ENCODE results near the gene PARD3B. TPM values are rescaled to one million over a fixed set of nuclear protein-coding genes. Genes with fewer than 3 reads are reported as not detected.

PARD3B gene
- total RNA-seq, 2 donors from 2014 or later, result 15.0 to 17.8 TPM

- H3K27ac ChIP-seq, result no peak overlapping the region
- H3K4me1 ChIP-seq, result no peaks in the 10 kb centered on the region
- WGBS, 2 donors, result 86 to 91% methylated on average over 2 of the region's 2 CpGs
- intact Hi-C loops (cut with DNase I), result no loop called here
- DNase-seq (no peak), ATAC-seq (no peak)
- no peak overlapping the region for H3K4me3 ChIP-seq
- H3K36me3 ChIP-seq (replicated peaks in 1 of 2; ENCODE audit: insufficient read depth in 1 of 2, low read depth in 2 of 2), result no peaks in the 10 kb centered on the region
- H3K9me3 ChIP-seq, result no peaks in the 10 kb centered on the region
- no peaks in the 10 kb centered on the region for H3K27me3 ChIP-seq
- TF ChIP-seq POLR2A (IDR thresholded peaks at IDR 0.05) (no peak), CTCF (IDR thresholded peaks at IDR 0.05) (no peak)
Observed at GRCh38 chr2:205045706-205046105, 500.4 kb downstream of the PARD3B start.

GRCh38 chr2:205047273-205047839 is 502.1 kb downstream of the PARD3B start:
- H3K36me3 ChIP-seq (replicated peaks in 1 of 2; ENCODE audit: insufficient read depth in 1 of 2, low read depth in 2 of 2), result no peaks in the 10 kb centered on the region
- H3K27ac ChIP-seq, result no peak overlapping the region
- WGBS, 2 donors, result 95 to 100% methylated on average over 1 of the region's 1 CpG
- DNase-seq (no peak), ATAC-seq (no peak)
- H3K27me3 ChIP-seq, result no peaks in the 10 kb centered on the region
- intact Hi-C loops (cut with DNase I), result no loop called here
- H3K4me1 ChIP-seq, result no peaks in the 10 kb centered on the region
- H3K9me3 ChIP-seq, result no peaks in the 10 kb centered on the region
- TF ChIP-seq CTCF (IDR thresholded peaks at IDR 0.05) (no peak), POLR2A (IDR thresholded peaks at IDR 0.05) (no peak)
- H3K4me3 ChIP-seq, result no peak overlapping the region

- Histone ChIP-seq H3K27ac (no peak overlapping the region), H3K4me3 (no peak overlapping the region), H3K36me3 (replicated peaks in 1 of 2; ENCODE audit: insufficient read depth in 1 of 2, low read depth in 2 of 2) (no peaks in the 10 kb centered on the region), H3K9me3 (no peaks in the 10 kb centered on the region), H3K4me1 (no peaks in the 10 kb centered on the region), H3K27me3 (no peaks in the 10 kb centered on the region)
- ATAC-seq, result no peak
- TF ChIP-seq CTCF (IDR thresholded peaks at IDR 0.05), result no peak
- no peak for TF ChIP-seq POLR2A (IDR thresholded peaks at IDR 0.05)
- intact Hi-C loops (cut with DNase I), result no loop called here
- no peak for DNase-seq
Observed at GRCh38 chr2:205051417-205051816, 506.1 kb downstream of the PARD3B start.

GRCh38 chr2:205052781-205053180 is 507.5 kb downstream of the PARD3B start:
- TF ChIP-seq POLR2A (IDR thresholded peaks at IDR 0.05) (no peak), CTCF (IDR thresholded peaks at IDR 0.05) (no peak)
- H3K9me3 ChIP-seq, result no peaks in the 10 kb centered on the region
- H3K4me1 ChIP-seq, result no peaks in the 10 kb centered on the region
- ATAC-seq (no peak), DNase-seq (no peak)
- 86 to 88% methylated on average over 2 of the region's 2 CpGs for WGBS, 2 donors
- no peak overlapping the region for H3K4me3 ChIP-seq
- no peaks in the 10 kb centered on the region for H3K36me3 ChIP-seq (replicated peaks in 1 of 2; ENCODE audit: insufficient read depth in 1 of 2, low read depth in 2 of 2)
- intact Hi-C loops (cut with DNase I), result no loop called here
- no peaks in the 10 kb centered on the region for H3K27me3 ChIP-seq
- no peak overlapping the region for H3K27ac ChIP-seq

- ATAC-seq, result no peak
- Histone ChIP-seq H3K4me1 (no peaks in the 10 kb centered on the region), H3K27ac (no peak overlapping the region), H3K9me3 (no peaks in the 10 kb centered on the region), H3K36me3 (replicated peaks in 1 of 2; ENCODE audit: insufficient read depth in 1 of 2, low read depth in 2 of 2) (no peaks in the 10 kb centered on the region), H3K4me3 (no peak overlapping the region), H3K27me3 (no peaks in the 10 kb centered on the region)
- 29% methylated on average over 4 of the region's 4 CpGs for whole genome bisulfite sequencing, 2 donors
- DNase-seq, result no peak
- intact Hi-C loops (cut with DNase I), result no loop called here
- TF ChIP-seq CTCF (IDR thresholded peaks at IDR 0.05), result no peak
- no peak for TF ChIP-seq POLR2A (IDR thresholded peaks at IDR 0.05)
Observed at GRCh38 chr2:205053827-205054410, 508.6 kb downstream of the PARD3B start.
